ENCODE measurements around the gene UBE2S. TPM values are rescaled to one million over a fixed set of nuclear protein-coding genes. Genes with fewer than 3 reads are reported as not detected.
A peak's percentile ranks its signal among the peaks of the same experiment; 100 is the strongest.
"Not testable (repeated sequence)": the region's sequence is repeated elsewhere in the genome, so short reads cannot be mapped to it uniquely, and the experiment has no call there.

UBE2S gene
- total RNA-seq (31.4 TPM), polyA plus RNA-seq (ENCODE audit: insufficient read depth in 1 of 8, insufficient read length in 8 of 8, low replicate concordance in 1 of 8) (10 to 100 TPM; 40.8 to 70.1 (median 60.1) TPM)
- long read RNA-seq, donor 1, transcript UBE2S-201 (4 exons, 2,548 nt) = major isoform, 12 of 12 reads
- long read RNA-seq, donor 1, partial matches to known transcripts = 0 of 12 reads
- long read RNA-seq, donor 1, other reads (novel, unspliced or antisense) = 0 of 12 reads
- long read RNA-seq, donor 2, transcript UBE2S-201 (4 exons, 2,548 nt) = major isoform, 6 of 6 reads
- long read RNA-seq, donor 2, partial matches to known transcripts = 0 of 6 reads
- long read RNA-seq, donor 2, other reads (novel, unspliced or antisense) = 0 of 6 reads
- long read RNA-seq, donor 3, transcript UBE2S-201 (4 exons, 2,548 nt) = major isoform, 32 of 32 reads
- long read RNA-seq, donor 3, partial matches to known transcripts = 0 of 32 reads
- long read RNA-seq, donor 3, other reads (novel, unspliced or antisense) = 0 of 32 reads
- long read RNA-seq, donor 4, transcript UBE2S-201 (4 exons, 2,548 nt) = major isoform, 47 of 47 reads
- long read RNA-seq, donor 4, partial matches to known transcripts = 0 of 47 reads
- long read RNA-seq, donor 4, other reads (novel, unspliced or antisense) = 0 of 47 reads
- long read RNA-seq, donor 5, transcript UBE2S-201 (4 exons, 2,548 nt) = major isoform, 102 of 110 reads
- long read RNA-seq, donor 5, partial matches to known transcripts = 8 of 110 reads
- long read RNA-seq, donor 5, other reads (novel, unspliced or antisense) = 0 of 110 reads
- long read RNA-seq, donor 6, transcript UBE2S-201 (4 exons, 2,548 nt) = major isoform, 87 of 92 reads
- long read RNA-seq, donor 6, partial matches to known transcripts = 5 of 92 reads
- long read RNA-seq, donor 6, other reads (novel, unspliced or antisense) = 0 of 92 reads
- long read RNA-seq, donor 7, transcript UBE2S-201 (4 exons, 2,548 nt) = major isoform, 51 of 52 reads
- long read RNA-seq, donor 7, partial matches to known transcripts = 0 of 52 reads
- long read RNA-seq, donor 7, other reads (novel, unspliced or antisense) = 0 of 52 reads
- long read RNA-seq, donor 8, transcript UBE2S-201 (4 exons, 2,548 nt) = major isoform, 40 of 41 reads
- long read RNA-seq, donor 8, partial matches to known transcripts = 0 of 41 reads
- long read RNA-seq, donor 8, other reads (novel, unspliced or antisense) = 0 of 41 reads
- long read RNA-seq, donor 9, transcript UBE2S-201 (4 exons, 2,548 nt) = major isoform, 24 of 25 reads
- long read RNA-seq, donor 9, partial matches to known transcripts = 0 of 25 reads
- long read RNA-seq, donor 9, other reads (novel, unspliced or antisense) = 0 of 25 reads
- long read RNA-seq, donor 10, transcript UBE2S-201 (4 exons, 2,548 nt) = major isoform, 39 of 39 reads
- long read RNA-seq, donor 10, partial matches to known transcripts = 0 of 39 reads
- long read RNA-seq, donor 10, other reads (novel, unspliced or antisense) = 0 of 39 reads
- long read RNA-seq, donor 11, transcript UBE2S-201 (4 exons, 2,548 nt) = major isoform, 23 of 23 reads
- long read RNA-seq, donor 11, partial matches to known transcripts = 0 of 23 reads
- long read RNA-seq, donor 11, other reads (novel, unspliced or antisense) = 0 of 23 reads

DNA sequence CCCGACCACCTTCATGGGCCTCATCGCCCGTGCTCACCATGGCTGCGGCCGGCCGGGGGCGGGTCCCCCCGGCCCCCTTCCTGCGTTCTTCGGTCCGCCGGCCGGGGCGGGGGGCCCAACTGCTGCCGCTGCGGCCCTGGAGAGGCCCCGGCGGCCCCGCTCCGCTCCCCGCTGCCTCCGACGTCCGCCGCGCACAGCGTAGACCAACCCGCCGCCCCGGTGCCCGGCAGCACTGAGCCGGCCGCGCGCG is at the start of gene UBE2S:
Gene UBE2S (minus strand): TSS at position 239 of the 250 bp plus-strand sequence. CDS start 199 bp downstream, at position 40.
- not testable (repeated sequence) for DNase-seq; H3K27me3 ChIP-seq (ENCODE audit: control insufficient read depth, insufficient read depth, low read length); H3K9me3 ChIP-seq (replicated peaks; ENCODE audit: control insufficient read depth, low read depth, low read length)
- Histone ChIP-seq H3K4me3 (ENCODE audit: low read length) (peak within 1 kb of the TSS; percentile 73), H3K27ac (ENCODE audit: low read length) (peak within 1 kb of the TSS; percentile 100), H3K36me3 (ENCODE audit: control insufficient read depth, insufficient read depth, low read length) (peaks cover 33% of the 10 kb centered on the region), H3K4me1 (ENCODE audit: control insufficient read depth, insufficient read depth, low read length) (peaks cover 25% of the 10 kb centered on the region)
- WGBS (ENCODE audit: insufficient coverage) = 0% methylated on average over 36 of the region's 36 CpGs

DNA sequence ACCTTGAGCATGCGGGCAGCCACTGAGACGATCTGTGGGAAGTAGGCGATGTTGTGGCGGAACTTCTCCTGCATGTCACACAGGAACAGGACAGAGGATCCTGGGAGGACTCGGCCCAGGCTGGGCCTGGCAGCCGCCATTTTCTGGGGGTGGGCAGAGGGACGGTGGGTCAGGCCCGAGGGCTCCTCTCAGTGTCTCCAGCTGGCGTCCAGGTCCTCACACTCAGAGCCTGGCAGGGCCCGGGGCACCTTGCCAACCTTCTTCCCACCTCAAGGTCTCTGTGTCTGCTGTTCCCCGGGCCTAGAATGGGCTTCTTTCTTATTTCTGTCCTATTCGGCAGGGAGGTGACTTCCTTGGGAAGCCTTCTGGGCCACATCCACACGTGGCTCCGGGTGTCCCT is 48.8 kb upstream of the UBE2S start:
- 87% methylated on average over 14 of the region's 14 CpGs for WGBS (ENCODE audit: insufficient coverage)
- peaks cover 33% of the 10 kb centered on the region for H3K4me1 ChIP-seq (ENCODE audit: control insufficient read depth, insufficient read depth, low read length)
- H3K36me3 ChIP-seq (ENCODE audit: control insufficient read depth, insufficient read depth, low read length) = peaks cover 15% of the 10 kb centered on the region
- H3K27me3 ChIP-seq (ENCODE audit: control insufficient read depth, insufficient read depth, low read length) = peaks cover 18% of the 10 kb centered on the region
- H3K27ac ChIP-seq (ENCODE audit: low read length) = no peak overlapping the region
- H3K4me3 ChIP-seq (ENCODE audit: low read length) = no peak overlapping the region
- no peaks in the 10 kb centered on the region for H3K9me3 ChIP-seq (replicated peaks; ENCODE audit: control insufficient read depth, low read depth, low read length)
- no peak for DNase-seq

DNA sequence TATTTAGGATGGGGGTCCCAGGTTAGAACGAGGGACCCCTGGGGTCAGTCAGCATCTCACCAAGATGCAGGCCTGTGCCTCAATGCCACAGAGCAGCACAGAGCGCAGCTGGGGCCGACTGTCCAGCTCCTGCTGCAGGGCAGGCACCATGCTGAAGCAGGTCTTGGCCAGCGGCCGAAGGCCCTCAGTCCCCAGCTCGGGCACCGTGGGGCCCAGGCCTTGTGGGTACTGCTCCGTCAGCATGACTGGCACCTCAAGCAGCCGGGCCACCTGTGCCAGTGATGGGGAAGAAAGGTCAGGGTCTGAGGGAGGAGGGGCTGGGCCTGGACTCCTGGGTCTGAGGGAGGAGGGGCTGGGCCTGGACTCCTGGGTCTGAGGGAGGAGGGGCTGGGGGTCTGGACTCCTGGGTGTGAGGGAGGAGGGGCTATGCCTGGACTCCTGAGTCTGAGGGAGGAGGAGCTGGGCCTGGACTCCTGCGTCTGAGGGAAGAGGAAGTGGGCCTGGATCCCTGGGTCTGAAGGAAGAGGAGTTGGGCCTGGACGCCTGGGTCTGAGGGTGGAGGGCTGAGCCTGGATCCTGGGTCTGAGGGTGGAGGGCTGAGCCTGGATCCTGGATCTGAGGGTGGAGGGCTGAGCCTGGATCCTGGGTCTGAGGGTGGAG is 48.1 kb upstream of the UBE2S start:
- H3K36me3 ChIP-seq (ENCODE audit: control insufficient read depth, insufficient read depth, low read length) = peaks cover 15% of the 10 kb centered on the region
- no peak overlapping the region for H3K27ac ChIP-seq (ENCODE audit: low read length)
- peaks cover 24% of the 10 kb centered on the region for H3K27me3 ChIP-seq (ENCODE audit: control insufficient read depth, insufficient read depth, low read length)
- H3K4me3 ChIP-seq (ENCODE audit: low read length) = no peak overlapping the region
- H3K4me1 ChIP-seq (ENCODE audit: control insufficient read depth, insufficient read depth, low read length) = peaks cover 26% of the 10 kb centered on the region
- H3K9me3 ChIP-seq (replicated peaks; ENCODE audit: control insufficient read depth, low read depth, low read length) = no peaks in the 10 kb centered on the region
- 94% methylated on average over 11 of the region's 11 CpGs for WGBS (ENCODE audit: insufficient coverage)
- no peak for DNase-seq

DNA sequence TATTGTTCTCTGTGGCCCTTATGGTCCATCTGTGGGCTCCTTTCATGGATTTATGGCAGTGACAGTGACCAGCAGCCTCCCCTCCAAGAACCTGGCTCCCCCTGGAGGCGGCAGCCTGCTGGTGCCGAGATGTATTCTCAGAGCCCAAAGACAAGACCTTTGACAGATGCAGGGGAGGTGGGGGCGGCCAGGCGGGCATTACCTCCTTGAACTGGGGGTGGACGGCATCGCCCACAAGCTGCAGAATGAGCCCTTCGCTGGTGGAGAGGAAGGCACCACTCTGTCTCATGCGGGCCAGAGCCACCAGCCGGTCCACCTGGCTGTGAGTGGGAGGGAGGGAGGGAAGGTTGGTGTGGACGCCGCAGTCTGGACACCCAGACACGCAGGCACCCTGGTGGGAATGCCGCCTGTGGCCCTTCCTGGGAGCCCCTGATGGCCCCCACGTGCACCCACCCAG is 47.2 kb upstream of the UBE2S start:
- Histone ChIP-seq H3K27me3 (ENCODE audit: control insufficient read depth, insufficient read depth, low read length) (peaks cover 31% of the 10 kb centered on the region), H3K4me1 (ENCODE audit: control insufficient read depth, insufficient read depth, low read length) (peaks cover 21% of the 10 kb centered on the region), H3K9me3 (replicated peaks; ENCODE audit: control insufficient read depth, low read depth, low read length) (no peaks in the 10 kb centered on the region), H3K27ac (ENCODE audit: low read length) (no peak overlapping the region), H3K4me3 (ENCODE audit: low read length) (no peak overlapping the region), H3K36me3 (ENCODE audit: control insufficient read depth, insufficient read depth, low read length) (peaks cover 15% of the 10 kb centered on the region)
- DNase-seq = no peak
- 66% methylated on average over 10 of the region's 14 CpGs for WGBS (ENCODE audit: insufficient coverage)

DNA sequence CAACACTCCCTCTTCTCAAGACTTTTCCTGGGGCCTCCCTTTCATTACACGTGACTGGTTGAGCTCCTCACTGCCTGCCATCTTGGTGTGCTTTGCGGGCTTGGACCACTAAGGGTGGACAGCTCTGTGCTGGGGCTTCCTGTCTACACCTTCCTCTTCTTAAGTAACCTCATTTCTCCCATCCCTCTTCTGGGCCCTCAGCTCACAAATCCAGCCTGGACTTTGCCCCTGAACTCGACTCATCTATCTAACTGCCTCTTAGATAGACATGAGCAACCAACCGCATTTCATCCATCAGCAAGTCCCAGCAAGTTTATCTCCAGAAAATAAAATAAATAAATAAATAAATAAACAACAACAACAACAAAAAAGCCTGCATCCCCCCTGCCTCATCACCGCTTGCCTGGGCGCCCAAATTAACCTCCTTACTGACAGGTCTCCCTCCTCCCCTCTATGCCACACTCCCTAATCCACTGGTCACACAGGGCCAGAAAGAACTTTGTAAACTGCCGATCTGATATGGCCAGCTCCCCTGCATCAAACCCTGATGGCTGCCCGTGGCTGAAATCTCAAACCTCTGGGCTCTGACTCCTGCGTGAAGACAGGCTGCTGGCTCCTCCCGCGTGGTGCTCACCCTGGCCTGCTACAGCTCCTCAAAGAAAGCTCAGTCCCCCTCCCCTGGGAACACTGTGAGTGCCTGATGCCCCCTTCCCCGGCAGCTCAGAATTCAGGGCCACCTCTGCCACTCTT is 46.1 kb upstream of the UBE2S start:
- Histone ChIP-seq H3K9me3 (replicated peaks; ENCODE audit: control insufficient read depth, low read depth, low read length) (no peaks in the 10 kb centered on the region), H3K4me1 (ENCODE audit: control insufficient read depth, insufficient read depth, low read length) (peaks cover 17% of the 10 kb centered on the region), H3K27me3 (ENCODE audit: control insufficient read depth, insufficient read depth, low read length) (peaks cover 41% of the 10 kb centered on the region), H3K27ac (ENCODE audit: low read length) (no peak overlapping the region), H3K36me3 (ENCODE audit: control insufficient read depth, insufficient read depth, low read length) (peaks cover 15% of the 10 kb centered on the region), H3K4me3 (ENCODE audit: low read length) (no peak overlapping the region)
- no peak for DNase-seq
- WGBS (ENCODE audit: insufficient coverage) = 83% methylated on average over 11 of the region's 12 CpGs

DNA sequence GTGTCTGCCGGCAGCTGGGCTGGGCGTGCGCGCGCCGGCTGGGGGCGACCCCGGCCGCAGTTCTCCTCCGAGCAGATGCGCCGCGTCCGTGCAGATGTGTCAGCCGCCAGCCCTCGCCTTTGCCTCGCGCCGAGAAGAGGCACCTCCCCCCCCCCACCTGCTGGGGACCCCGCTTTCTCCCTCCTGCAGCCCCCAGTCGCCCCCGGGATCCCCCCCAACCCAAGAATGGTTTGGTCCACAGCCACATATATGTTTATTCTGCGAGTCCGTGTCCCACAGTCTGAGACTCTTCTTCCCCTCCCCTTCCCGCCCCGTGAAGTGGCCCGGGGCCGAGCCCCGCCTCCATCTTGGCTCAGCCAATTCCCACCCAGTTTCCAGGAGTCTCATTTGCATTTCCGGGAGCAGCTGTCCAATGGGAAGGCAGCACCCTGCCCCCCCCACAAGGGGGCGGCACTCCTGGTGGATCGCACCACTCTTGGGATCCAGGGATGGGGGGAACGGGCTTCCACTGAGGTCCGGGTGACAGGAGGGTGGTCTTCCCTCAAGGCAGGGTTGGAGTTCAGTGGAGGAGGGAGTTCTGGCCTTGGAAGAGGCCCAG is 45.3 kb upstream of the UBE2S start:
- Histone ChIP-seq H3K27me3 (ENCODE audit: control insufficient read depth, insufficient read depth, low read length) (peaks cover 45% of the 10 kb centered on the region), H3K9me3 (replicated peaks; ENCODE audit: control insufficient read depth, low read depth, low read length) (no peaks in the 10 kb centered on the region), H3K36me3 (ENCODE audit: control insufficient read depth, insufficient read depth, low read length) (peaks cover 15% of the 10 kb centered on the region), H3K4me3 (ENCODE audit: low read length) (no peak overlapping the region), H3K4me1 (ENCODE audit: control insufficient read depth, insufficient read depth, low read length) (peaks cover 17% of the 10 kb centered on the region), H3K27ac (ENCODE audit: low read length) (no peak overlapping the region)
- under 1% methylated on average over 20 of the region's 34 CpGs for WGBS (ENCODE audit: insufficient coverage)
- peak; percentile 94 for DNase-seq

DNA sequence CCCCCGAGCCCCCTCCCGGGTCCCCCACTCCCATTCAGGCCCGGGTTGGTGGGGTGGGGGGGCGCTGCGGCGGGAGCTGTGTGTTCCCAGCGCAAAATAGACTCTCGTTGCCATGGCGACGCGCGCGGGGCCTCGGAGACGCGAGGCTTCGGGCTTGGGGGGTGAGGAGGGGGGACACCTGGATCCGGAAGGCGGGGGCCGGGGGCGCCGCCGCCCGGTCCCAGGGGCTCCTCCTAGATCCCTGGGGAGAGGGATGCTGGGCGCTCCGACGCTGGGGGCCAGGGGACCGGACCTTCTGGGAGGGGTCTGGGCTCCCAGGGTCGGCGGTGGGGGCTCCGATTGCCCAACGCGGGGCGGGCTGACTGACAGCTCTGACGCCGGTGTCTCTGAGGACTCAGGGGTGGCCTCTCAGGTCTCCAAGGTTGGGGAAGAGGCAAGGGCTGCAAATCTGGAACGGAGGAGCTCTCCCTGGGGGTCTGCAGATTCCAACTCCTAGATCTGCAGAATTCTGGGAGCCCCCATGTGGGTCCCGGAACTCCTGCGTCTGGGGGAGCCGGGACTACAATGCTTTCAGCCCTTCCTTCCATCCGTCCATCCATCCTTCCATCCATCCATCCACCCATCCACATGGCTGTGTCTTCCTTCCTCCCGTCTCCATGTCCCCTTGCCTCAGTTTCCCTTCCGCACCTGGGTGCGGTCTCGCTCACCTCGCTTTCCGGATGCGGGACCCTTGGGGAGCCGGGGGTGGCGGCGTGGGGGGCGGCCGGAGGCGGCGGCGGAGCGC is 44.6 kb upstream of the UBE2S start:
- peak overlapping the region; percentile 15 for H3K4me3 ChIP-seq (ENCODE audit: low read length)

More for the DNA sequence above, 44.6 kb upstream of the UBE2S start:
- Histone ChIP-seq H3K4me1 (ENCODE audit: control insufficient read depth, insufficient read depth, low read length) (peaks cover 17% of the 10 kb centered on the region), H3K27ac (ENCODE audit: low read length) (no peak overlapping the region), H3K36me3 (ENCODE audit: control insufficient read depth, insufficient read depth, low read length) (peaks cover 15% of the 10 kb centered on the region), H3K9me3 (replicated peaks; ENCODE audit: control insufficient read depth, low read depth, low read length) (no peaks in the 10 kb centered on the region), H3K27me3 (ENCODE audit: control insufficient read depth, insufficient read depth, low read length) (peaks cover 52% of the 10 kb centered on the region)
- peak; percentile 54 for DNase-seq
- WGBS (ENCODE audit: insufficient coverage) = under 1% methylated on average over 40 of the region's 57 CpGs

Measured in muscle of leg (tissue), 16 donors.